Mesenteric fat pad (tissue), 1 donor: ENCODE measurements around the gene EXD3. TPM values are rescaled to one million over a fixed set of nuclear protein-coding genes. Genes with fewer than 3 reads are reported as not detected.
"Not testable (repeated sequence)": the region's sequence is repeated elsewhere in the genome, so short reads cannot be mapped to it uniquely, and the experiment has no call there.

Experiments used
- DNase-seq: peaks from one replicate; pipeline ENCODE4 v3.0.0-alpha.2; 2020; ENCODE audit warnings: low spot score
- total RNA-seq: library from RNA; stranded (reverse); fragmentation: NEBNext Ultra II Directional; extraction: Animal tissue kit (Norgen Biotek cat#: 25700); gene quantifications from one replicate; pipeline ENCODE4 v1.2.1, GENCODE V29; 2021
- donor health status: DM: yes; HTN: yes; CAD: no.

Gene EXD3
- total RNA-seq, 1 donor from 2014 or later: 14.9 TPM

GRCh38 chr9:137349471-137350033, 73.4 kb downstream of the EXD3 start:
- DNase-seq: no peak

DNA sequence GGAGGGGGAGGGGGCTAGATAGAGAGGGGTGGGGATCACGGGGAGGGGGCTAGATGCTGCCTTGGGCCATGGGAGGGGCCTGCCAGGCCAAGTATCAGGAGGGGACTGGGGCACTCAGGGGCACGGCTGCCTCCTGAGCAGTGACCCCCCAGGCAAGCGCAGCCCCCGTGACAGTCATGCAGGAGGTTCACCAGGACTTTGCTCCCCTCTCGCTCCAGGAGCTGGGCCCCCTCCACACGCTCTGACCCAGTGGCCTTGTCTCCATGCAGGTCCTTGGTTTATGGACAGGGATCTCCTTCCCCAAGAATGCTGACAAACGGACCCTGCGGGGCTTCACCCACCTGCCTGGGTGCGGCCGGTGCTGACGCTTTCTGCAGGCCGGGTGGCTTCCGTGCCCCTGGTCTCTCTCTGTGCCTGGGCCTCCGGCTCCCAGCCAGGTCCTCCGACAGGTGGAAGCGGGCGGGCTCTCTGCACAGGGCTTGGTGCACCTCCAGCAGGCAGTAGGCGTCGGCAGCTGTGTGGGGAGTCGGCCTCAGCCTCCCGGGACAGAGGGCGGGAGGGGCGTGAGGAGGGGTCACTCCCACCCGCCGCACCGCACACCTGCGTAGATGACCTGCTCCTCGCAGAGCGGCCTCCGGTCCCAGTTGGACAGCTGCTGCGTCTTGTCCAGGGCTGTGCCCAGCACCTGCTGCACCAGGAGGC, 74.0 kb downstream of the EXD3 start:
- DNase-seq: no peak

DNA sequence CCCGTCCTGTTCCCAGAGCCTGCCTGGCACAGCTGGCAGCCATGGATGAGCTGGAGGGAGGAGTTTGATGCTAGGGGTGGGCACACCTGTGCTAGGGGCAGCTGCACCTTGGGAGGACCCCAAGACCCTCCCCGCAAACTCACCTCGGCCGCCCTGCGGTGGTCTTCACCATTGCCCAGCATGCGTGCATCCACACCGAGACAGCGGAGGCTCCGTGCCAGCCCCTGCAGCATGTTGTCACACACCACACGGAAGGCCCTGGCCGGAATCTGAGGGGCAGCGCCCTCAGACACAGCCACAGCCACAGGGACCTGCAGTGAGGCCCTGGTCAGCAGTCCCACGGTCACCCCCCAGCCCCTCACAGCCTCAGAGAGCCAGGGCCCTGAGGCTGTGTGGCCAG, 75.0 kb downstream of the EXD3 start:
- no peak for DNase-seq

GRCh38 chr9:137342482-137342881, 80.5 kb downstream of the EXD3 start:
- DNase-seq: no peak

- no peak for DNase-seq
Measured at GRCh38 chr9:137341227-137341626, 81.7 kb downstream of the EXD3 start.

GRCh38 chr9:137339908-137340462, 83.0 kb downstream of the EXD3 start:
- DNase-seq: not testable (repeated sequence)

- DNase-seq: no peak
Measured at GRCh38 chr9:137339045-137339907, 83.7 kb downstream of the EXD3 start.

GRCh38 chr9:137336735-137337134, 86.2 kb downstream of the EXD3 start:
- DNase-seq: no peak

GRCh38 chr9:137333016-137333671, 89.8 kb downstream of the EXD3 start:
- peak; percentile 59 for DNase-seq

DNA sequence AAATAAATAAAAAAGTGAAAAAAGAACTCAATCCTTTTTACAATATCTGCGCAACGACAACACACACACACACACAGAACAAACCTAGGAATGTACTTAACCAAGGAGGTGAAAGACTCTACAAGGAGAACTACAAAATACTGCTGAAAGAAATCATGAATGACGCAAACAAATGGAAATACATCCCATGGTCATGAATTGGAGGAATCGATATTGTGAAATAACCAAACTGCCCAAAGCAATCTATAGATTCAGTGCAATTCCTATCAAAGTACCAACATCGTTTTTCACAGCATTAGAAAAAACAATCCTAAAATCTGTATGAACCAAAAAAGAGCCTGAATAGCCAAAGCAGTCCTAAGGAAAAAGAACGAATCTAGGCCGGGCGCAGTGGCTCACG, 91.0 kb downstream of the EXD3 start:
- DNase-seq: no peak

DNA sequence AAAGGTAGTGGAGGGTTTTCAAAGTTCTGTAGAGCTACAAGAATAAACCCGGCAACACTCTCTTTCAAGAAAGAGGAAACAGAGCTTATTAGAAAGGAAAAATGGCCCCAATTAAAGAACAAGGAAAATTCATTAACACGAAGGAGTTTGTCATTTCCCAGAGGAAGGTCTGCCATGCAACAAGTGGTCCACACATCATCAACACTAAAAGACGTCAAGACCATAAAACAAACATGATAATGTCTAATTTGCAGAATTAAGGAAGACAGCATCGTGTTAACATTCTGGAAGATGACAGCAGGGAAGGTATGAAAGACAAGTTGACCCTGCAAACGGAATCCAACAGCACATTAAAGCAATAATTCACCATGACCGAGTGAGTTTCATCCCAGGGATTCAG, 92.3 kb downstream of the EXD3 start:
- DNase-seq: no peak

DNA sequence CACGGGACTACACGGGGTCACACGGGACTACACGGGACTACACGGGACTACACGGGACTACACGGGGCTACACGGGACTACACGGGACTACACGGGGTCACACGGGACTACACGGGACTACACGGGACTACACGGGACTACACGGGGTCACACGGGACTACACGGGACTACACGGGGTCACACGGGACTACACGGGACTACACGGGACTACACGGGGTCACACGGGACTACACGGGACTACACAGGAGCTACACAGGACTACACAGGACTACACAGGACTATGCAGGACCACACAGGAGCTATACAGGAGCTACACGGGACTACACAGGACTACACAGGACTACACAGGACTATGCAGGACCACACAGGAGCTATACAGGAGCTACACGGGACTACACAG, 93.4 kb downstream of the EXD3 start:
- DNase-seq: not testable (repeated sequence)

- not testable (repeated sequence) for DNase-seq
Measured at GRCh38 chr9:137327641-137328550, 95.1 kb downstream of the EXD3 start.

GRCh38 chr9:137326445-137327065, 96.4 kb downstream of the EXD3 start:
- DNase-seq: no peak

GRCh38 chr9:137325799-137326198, 97.2 kb downstream of the EXD3 start:
- DNase-seq: no peak

- no peak for DNase-seq
Measured at GRCh38 chr9:137325124-137325523, 97.8 kb downstream of the EXD3 start.

DNA sequence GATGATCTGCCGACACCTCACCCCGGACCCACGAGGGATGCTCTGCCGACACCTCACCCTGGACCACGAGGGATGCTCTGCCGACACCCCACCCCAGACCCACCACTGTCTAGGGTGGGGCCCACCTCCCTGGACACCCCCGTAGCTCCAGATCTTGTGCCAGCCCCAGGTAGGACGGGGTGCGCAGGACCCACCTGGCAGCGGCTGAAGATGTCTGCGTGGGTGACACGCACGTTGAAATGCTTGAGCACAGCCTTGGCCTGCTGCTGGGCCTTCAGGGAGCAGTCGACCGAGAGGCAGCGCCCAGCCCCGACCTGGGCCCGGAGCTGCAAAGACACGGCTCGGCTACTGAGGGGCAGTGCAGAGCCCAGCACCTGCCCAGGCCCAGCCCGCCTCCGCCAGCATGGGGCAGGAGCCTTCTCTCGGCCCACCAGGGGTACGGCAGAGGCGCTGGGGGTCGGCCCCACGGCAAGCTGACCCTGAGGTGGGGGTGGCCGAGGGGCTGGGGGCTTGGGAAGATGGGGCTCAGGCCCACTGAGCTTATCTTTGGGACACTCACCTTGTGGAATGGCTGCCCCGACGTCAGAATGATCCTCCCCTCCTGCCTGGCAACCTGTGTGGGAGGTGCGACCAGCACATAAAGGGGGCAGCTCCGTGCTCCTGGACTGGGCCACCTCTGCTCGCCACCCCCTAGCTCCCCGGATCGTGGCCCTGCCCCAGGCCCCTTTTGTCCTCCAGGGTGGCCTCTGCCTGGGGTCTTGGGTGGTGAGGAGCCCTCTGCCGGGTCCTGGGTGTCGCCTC, 99.2 kb downstream of the EXD3 start:
- DNase-seq: no peak

DNA sequence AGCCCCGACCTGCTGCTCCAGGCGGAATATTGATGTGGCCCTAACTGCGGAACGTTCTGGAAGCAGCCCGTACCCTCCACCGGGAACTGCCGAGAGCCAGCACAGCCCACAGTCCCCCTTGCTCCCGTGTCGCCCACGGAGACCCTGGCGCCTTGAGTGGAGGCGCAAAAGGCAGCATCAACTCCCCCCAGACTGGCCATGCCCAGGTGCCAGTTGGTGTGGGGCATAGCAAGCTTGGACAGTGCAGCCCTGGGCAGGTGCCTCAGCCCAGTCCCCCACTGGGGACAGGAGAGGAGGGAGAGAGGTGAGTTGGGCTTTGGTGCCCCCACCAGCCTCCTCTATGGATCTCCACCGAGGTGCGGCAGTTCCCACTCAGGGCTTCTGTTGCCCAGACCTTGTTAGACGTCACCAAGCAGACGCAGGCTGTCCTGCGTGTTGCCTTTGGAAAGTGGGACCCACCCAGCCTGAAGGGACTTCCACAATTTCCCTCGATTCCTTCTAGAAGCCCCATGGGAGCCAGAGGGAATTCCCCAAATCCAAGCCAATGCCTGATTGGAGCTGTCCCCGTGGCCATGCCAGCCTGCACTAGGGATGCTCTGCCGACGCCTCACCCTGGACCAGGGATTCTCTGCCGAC, 101.1 kb downstream of the EXD3 start:
- DNase-seq: no peak
